SIG-M5 (cell line): ENCODE measurements around the gene EIF4E.
"Not testable (repeated sequence)": the region's sequence is repeated elsewhere in the genome, so short reads cannot be mapped to it uniquely, and the experiment has no call there.

Experiments
- DNase-seq: peaks from one replicate; lab custom pipeline; 2025; lab: John Stamatoyannopoulos, UW

The EIF4E gene

DNA sequence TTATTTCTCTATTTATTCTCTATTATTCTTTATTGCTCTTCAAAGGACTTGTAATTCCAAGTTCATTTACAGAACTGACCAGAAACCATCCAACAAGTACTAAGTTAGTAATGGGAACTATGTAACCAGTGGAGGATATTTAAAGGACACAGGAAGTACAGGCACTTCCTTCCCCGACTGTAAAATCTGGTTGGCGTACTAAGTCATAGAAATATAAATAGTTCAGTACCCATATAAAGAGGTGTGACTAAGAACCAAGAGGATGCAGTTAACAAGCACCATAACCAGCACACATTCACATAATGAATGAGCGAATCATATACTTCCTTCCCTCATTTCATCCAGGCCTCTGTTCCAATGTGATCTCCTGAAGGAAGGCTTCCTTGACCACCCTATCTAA lies 3.6 kb upstream of the EIF4E start:
- DNase-seq: peak; percentile 51

DNA sequence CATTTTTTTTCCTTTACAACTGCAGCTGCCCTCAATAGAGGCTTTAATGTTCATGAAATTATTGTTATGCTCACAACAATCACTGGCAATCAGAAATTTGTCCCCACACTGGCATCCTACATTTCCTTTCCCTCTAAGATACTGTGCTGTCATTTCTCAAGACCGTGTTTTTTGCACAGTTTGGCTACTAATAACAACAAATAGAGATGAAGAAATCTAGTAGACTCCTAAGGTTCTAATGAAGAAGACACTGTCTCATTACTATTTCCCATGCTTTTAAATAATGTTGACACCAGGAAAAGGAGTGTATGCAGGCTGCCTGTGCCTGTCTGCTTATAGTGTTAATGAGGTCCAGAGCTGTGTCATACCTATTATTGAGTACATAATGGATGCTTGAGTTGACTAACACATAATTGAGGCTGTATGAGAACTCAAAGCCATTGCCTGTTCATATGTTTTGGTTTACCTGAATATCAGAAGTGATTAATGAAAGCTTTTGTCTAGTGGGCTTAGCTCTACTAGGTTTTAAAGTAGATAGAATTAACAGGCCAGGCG lies 1.5 kb upstream of the EIF4E start:
- no peak for DNase-seq

DNA sequence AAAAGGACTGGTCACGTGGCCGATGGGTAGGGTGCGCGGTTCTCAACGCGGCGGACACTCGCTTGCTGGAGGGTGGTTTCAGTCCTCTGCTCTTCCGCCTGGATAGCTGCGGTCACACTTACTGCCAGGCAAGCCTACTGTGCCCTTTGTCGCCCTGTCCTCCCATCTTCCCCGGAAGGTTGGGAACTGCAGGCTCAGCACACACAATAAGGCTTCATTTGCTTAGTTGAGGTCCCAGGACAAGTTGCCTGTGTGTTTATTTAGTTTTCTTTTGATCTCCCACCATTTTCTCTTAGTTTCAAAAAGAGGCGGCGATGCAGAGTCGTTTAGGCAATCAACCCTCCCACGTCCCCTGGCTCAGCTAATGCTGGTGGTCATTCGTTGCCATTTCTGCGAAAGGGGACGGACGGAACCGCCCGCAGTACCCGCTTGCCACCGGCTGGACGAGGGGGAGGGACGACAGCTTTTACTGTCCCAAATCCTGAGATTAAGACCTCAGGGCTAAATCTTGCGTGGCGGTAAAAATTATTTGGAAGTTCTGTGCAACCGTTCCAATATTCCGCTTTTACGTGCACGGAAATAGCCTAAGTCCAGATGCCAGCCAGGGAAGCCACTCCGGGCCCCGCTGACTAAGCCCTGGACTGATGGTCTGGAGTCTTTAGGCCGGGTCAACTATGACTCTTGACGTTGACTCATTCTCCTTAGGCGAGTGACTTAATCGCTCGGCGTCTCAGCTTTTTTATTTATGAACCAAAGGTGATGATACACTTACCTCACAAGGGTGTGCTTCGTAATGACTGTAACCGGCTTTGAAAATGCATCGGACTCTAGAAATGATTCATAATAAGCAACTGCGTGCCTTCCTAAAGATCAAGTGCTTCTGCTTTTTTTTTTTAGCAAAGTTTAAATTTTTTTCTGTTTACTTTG lies 671 bp upstream of the EIF4E start:
- DNase-seq: peak; percentile 68

DNA sequence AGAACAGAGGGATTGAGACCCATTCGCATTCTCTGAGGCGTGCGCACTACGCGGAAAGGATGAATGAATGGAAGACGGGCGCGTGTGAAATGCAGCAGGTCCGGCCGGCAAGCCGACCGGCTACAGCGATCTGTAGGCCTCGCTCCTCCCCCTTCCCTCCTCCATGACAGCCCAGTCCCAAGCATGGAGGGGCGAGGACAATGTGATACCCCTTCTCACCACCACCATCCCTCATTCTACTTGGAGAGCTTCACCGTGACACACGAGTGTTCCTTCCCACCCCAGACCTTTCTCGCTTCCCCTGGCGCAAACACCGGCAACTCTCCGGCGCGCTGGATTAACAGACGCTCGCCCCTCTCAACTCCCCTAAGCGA lies 815 bp downstream of the EIF4E start:
- DNase-seq: peak; percentile 3

DNA sequence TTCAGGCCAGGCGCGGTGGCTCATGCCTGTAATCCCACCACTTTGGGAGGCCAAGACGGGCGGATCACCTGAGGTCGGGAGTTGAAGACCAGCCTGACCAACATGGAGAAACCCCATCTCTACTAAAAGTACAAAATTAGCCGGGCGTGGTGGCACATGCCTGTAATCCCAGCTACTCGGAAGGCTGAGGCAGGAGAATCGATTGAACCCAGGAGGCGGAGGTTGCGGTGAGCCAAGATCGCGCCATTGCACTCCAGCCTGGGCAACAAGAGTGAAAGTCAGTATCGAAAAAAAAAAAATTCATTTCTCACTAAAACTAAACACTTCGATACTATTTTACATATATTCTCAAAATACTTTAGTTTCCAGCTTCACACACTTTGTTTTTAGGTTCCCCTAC lies 2.7 kb downstream of the EIF4E start:
- not testable (repeated sequence) for DNase-seq

DNA sequence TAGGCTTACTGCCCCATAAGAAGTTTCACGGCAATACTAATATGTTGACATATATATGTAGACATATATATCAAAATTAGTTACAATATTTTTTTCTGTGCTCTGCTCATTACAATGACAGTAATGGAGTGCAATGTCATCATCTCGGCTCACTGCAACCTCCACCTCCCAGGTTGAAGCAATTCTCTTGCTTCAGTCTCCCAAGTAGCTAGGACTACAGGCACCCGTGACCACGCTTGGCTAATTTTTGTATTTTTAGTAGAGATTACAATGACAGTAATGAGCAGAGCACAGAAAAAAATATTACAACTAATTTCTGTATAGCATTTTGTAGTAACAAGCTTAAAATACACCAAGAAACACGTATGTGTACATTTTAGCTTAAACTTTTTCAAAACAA lies 7.6 kb downstream of the EIF4E start:
- DNase-seq: no peak

DNA sequence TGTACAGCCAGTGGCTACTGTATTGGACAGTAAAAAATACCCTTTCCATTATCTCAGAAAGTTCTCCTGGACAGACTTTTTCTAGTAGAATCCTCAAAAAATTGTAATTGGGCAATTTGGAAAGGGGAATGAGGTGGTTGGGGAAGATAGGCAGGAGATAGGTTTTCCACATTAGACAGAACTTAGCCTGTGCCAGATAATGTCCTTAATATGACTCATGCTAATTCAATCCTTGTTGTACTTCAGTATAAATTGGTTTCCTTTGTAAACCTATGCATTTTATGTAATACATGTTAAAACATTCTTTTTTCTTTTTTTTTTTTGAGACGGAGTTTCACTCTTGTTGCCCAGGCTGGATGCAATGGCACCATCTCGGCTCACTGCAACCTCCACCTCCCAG lies 8.9 kb downstream of the EIF4E start:
- no peak for DNase-seq

DNA sequence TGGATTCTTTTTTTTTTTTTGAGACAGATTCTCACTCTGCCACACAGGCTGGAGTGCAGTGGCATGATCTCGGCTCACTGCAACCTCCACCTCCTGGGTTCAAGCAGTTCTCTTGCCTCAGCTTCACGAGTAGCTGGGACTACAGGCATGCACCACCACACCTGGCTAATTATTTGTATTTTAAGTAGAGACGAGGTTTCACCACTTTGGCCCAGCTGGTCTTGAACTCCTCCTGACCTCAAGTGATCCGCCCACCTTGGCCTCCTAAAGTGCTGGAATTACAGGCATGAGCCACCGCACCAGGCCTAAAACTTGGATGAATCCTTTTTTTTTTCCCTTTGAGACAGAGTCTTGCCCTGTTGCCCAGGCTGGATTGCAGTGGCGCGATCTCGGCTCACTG lies 18.2 kb downstream of the EIF4E start:
- not testable (repeated sequence) for DNase-seq

DNA sequence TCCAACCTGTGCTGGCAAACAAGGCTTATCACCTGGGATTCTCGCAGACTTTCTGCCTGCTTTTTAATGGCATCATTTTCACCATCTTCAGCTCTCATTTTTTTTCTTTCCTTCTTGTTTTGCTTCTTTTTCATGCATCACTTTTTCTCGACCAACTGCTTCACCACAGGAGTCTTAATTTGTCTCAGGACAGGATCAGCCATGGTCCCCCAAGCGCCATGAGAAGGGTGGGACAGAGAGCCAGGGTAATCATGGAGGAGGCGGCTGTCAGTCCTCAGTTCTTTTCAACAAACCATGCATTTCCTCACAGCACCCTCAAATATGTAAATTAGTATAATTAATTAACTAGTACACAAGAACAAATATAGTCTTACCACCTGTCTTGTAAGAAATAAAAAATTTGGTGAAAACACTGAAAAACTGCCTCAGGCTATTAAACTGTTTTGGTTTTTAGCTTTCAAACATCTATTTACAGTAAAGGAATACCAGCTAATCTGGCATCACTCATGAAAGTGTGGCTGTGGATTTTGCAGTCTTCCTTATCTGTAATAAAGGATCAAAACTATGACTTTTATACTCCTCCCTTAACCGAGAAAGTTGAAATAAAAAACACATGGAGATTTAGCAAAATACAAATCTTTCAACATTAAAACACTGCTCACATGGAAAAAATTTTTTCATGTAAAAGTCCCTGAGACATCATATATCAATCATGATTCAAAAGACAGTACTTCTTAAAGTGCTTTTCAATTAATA lies 19.1 kb downstream of the EIF4E start:
- DNase-seq: no peak

DNA sequence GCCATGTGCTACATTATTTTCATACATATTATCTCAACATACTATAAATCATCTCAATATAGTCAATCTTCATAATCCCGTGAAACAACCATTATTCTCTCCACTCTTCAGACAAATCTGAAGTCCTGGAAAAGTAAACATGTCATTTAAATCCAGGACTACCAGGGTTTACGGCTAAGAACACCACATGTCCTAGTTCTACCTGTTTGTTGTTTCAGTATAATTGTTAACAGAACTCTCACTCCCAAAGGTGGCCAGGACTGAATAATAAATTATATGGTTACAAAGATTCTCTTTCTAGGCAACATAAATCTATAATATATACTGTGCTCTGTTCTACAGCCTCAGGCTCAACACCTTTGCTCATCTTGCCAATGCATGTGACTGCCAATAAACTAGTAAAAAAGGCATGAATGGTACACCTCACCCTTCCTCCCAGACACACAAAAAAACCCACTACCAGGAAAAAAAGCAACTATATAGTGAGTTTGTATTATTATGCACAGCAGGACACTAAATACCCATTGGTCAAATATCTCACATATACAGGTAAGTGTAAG lies 20.1 kb downstream of the EIF4E start:
- no peak for DNase-seq

DNA sequence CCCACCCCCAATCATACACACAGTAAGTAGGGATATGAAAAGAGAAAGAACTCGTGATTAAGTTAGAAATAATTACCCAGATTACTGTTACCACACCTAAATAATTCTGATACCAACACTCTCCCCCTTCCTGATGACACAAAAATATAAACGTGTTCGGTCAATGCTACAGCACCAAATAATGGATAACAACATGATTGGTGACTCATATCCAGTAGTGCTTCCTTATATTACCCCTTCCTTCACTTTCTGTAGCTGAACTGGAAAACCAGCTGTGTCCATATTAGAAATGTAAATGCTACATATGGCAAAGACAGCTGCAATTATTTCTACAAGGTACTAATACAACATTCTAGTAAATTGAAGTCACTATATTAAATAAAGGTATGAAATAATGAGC lies 20.8 kb downstream of the EIF4E start:
- DNase-seq: no peak

DNA sequence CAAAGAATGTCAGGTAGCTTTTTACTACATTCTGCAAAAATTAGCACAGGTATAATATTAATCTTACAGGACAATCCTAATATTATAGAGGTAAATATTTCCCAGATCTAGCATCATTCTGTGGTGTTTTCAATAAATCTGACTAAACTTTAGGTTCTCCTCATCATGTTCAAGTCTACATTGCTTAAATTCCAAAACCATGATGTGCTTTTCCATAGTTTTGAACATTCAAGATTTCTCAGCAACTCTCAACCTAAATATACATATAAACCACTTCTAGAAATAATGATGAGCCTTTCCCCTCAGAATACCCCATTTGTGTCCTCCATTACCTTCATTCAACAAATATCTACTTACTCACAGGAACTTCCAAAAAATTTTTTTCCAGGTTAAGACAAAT lies 23.1 kb downstream of the EIF4E start:
- DNase-seq: no peak

DNA sequence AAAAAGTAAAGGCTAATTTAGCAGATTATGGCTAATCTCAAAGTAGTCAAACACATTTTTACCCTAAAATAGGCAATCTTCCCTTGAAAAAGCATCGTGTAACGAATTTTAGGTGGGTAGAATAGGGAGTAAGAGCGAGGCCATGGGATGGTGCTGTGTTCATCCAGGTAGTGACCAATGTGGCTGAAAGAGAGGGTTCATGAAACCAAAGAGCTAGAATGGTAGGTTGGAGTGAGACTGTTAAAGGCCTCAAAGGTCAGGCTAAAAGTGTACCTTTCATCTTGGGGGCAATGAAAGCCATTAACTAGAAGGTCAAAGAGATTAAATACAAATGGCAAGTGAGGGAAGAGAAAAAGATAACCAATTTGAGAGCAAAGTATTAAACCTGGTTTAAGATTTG lies 23.6 kb downstream of the EIF4E start:
- DNase-seq: no peak

DNA sequence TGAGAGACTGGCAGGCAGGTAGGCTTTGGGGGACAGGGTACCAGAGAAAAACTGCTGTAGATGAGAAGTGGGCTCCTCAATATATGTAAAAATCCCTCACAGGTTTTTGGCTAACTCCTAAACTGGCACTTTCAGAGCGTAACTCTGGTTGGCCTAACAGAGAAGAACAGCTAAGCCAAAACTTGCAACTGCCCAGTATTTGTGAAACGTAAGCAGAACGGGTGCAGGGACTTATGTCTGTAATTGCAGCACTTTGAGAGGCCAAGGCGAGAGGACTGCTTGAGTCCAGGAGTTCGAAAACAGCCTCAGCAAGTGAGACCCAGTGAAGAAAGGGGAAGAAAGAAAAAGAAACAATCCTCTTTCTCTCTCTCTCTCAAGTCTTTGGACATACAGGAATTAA lies 25.0 kb downstream of the EIF4E start:
- DNase-seq: no peak

DNA sequence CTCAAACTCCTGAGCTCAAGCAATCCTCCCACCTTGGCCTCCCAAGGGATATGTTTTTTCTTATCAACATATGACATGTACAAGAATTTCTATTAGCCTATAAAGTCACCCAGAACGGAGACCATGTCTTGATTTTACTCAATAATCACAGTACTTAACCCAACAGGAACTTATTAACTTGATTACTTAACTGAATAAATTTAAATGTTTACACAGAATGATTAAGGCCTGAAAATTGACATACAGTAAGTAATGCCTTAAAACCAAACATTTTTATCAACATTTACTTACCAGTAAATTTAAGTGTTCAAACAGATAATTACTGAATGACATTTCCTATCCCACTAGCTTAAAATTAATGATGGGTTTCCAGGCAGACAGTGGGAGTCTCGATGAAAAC lies 25.4 kb downstream of the EIF4E start:
- no peak for DNase-seq

DNA sequence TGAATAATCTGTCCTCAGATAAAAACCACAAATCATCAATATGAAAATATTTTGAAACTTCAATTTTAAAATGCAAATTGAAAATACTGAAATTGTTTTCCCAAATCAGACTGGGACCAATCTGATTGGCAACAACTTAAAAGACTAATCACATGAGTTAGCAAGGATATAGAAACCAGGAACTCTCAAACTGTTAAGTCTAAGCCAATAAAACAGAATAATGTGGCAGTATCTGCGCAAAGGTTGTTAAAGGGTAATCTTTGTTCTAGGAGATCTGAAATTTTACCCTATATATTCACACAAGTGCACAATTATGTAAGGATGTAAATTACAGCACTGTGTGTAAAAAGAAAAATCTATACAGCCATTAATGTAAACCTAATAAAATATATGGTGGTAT lies 29.7 kb downstream of the EIF4E start:
- DNase-seq: no peak

DNA sequence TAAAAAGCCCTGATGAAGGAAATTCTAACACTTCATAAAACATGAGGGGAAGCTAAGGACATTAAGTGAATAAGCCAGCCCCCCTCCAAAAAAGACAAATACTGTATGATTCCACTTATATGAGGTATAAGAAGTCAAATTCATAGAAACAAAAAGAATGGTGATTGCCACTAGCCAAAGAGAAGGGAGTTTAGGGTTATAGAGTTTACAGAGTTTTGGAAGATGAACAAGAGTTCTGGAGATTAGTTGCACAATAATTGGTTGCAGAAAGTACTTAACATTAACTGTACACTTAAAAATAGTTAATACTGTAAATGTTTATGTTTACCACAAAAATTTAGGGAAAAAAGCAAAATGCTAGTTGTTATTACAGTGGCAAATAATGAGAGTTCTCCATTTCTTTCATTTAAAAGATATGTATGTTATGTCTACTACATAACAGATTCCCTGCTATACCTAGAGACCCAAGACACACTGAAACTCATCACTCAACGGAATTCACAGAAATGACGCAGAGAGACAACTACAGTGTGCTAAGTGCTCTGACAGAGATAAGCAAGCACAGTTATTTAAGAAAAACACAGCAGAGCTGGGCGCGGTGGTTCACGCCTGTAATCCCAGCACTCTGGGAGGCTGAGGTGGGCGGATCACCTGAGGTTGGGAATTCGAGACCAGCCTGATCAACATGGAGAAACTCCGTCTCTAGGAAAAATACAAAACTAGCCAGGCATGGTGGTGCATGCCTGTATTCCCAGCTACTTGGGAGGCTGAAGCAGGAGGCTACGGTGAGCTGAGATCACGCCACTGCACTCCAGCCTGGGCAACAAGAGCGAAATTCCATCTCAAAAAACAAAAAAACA lies 37.2 kb downstream of the EIF4E start:
- no peak for DNase-seq

DNA sequence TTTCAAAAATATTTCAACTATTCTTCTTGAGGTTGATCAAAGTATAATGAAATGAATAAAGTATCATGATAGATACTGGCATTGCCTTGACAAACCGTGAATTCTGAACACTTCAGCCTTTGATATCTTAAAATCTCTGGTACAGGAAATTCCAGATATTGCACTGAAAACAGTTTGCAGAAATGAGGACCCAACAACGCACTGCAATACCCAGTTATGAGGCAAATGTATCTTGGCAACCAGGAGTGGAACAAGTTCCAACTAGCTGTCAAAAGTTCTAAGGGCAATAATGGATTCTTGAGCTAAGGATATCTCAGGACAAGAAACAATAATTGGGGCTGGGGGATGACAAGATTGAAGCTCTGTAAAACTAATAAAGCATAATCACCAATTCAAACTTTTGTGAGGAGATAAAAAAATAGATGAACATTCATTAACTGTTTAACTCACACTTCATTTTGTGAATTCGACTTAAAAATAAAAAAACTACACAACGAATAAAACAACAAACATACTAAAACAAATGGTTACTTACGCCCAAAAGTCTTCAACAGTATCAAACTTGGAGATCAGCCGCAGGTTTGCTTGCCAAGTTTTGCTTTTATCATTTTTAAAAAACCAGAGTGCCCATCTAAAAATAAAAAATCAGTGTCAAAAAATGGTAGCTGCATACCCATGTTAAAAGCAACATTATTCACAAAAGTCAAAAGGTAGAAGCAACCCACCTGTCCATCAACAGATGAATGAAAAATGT lies 38.1 kb downstream of the EIF4E start:
- DNase-seq: no peak

DNA sequence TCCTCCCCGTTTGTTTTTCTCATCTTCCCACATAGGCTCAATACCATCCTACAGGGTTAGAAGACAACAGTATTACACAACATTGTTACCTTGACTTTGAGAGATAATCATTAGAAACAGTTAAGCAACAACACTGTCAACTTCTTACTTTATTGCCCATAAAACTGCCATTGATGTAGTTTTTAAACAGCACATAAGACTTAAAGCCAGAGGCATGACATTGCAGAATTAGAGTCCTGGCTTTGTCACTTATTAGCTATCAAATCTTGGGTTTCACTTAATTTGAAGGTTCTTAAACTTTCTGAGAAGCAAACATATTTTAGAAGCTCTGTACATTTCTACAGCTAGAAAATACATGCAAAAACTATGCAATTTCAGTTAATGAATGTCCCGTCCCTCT lies 41.8 kb downstream of the EIF4E start:
- DNase-seq: no peak

DNA sequence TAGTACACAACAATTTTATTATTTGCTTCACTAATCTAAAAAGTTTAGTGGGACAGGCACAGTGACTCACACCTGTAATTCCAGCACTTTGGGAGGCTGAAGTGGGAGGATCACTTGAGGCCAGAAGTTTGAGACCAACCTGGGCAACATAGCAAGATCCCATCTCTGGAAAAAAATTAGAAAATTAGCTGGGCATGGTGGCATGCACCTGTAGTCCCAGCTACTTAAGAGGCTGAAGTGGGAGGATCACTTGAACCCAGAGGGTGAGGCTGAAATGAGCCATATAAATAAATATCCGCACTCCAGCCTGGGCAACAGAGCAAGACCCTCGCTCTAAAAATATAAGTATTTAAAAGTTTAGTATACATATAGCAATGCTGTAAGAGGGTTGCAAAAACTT lies 42.6 kb downstream of the EIF4E start:
- not testable (repeated sequence) for DNase-seq

DNA sequence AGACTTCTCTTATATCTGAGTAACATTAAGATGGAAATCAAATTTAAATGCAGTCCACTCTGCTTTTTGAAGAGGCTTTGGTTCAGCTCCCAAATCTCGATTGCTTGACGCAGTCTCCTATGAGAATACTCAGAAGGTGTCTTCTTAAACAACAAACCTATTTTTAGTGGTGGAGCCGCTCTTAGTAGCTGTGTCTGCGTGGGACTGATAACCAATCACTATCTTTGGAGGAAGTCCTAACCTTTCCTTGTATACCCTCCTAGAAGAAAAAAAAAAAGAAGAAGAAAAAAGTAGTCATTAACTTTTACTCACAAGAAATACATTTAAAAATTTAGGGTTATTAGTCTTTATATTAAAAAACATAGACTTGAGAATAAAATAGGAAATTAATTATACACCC lies 48.0 kb downstream of the EIF4E start:
- not testable (repeated sequence) for DNase-seq
